Activated B cell treated with CpG ODN at 0.5 μM for 24 hours (primary cell): ENCODE results near the gene ARHGEF4. TPM values are rescaled to one million over a fixed set of nuclear protein-coding genes. Genes with fewer than 3 reads are reported as not detected.

Experiments used
- ATAC-seq: fragments of 200-7000 bp; cut with Tn5 transposase; one replicate; pipeline ENCODE4 v1.10.0; 2021; ENCODE audit warnings: low read depth, mild to moderate bottlenecking, moderate library complexity
- CTCF ChIA-PET: fragments of 350-600 bp; sonication (Branson Sonifier 250); formaldehyde crosslinking; loops from one replicate; lab custom pipeline; 2021; ENCODE audit warnings: antibody characterized with exemption; lab: Charles Lee
- POLR2A ChIA-PET: fragments of 350-600 bp; sonication (Branson Sonifier 250); formaldehyde crosslinking; loops from one replicate; lab custom pipeline; 2021; ENCODE audit warnings: antibody characterized with exemption; lab: Charles Lee
- DNase-seq: peaks from one replicate; pipeline ENCODE4 v3.0.0; 2022
- H3K27ac Mint-ChIP-seq: one replicate; pipeline ENCODE4 v1.8.0; 2020; ENCODE audit warnings: mixed read lengths
- H3K27me3 Mint-ChIP-seq: one replicate; pipeline ENCODE4 v1.8.0; 2021; ENCODE audit warnings: mixed read lengths
- H3K36me3 Mint-ChIP-seq: one replicate; pipeline ENCODE4 v1.8.0; 2021; ENCODE audit warnings: low read depth, mixed read lengths
- H3K4me1 Mint-ChIP-seq: one replicate; pipeline ENCODE4 v1.8.0; 2021; ENCODE audit warnings: mixed read lengths
- H3K4me3 Mint-ChIP-seq: one replicate; pipeline ENCODE4 v1.8.0; 2020; ENCODE audit warnings: mild to moderate bottlenecking, mixed read lengths
- H3K9me3 Mint-ChIP-seq: one replicate; pipeline ENCODE4 v1.8.0; 2020; ENCODE audit warnings: mixed read lengths
- CTCF ChIP-seq: fragments of 200-600 bp; IDR thresholded peaks from one replicate; pipeline ENCODE4 v1.8.0; 2022; ENCODE audit warnings: antibody characterized with exemption, mild to moderate bottlenecking
- intact Hi-C: fragments of 100-400 bp; cut with micrococcal nuclease; formaldehyde crosslinking; loops from one replicate; pipeline ENCODE4 v1.15.1; 2024
- total RNA-seq: library from RNA; stranded (reverse); gene quantifications from 2 replicates; pipeline ENCODE4 v1.2.3, GENCODE V29; 2022

ARHGEF4 gene
- total RNA-seq, 1 donor from 2014 or later, result 0.29 TPM

DNA sequence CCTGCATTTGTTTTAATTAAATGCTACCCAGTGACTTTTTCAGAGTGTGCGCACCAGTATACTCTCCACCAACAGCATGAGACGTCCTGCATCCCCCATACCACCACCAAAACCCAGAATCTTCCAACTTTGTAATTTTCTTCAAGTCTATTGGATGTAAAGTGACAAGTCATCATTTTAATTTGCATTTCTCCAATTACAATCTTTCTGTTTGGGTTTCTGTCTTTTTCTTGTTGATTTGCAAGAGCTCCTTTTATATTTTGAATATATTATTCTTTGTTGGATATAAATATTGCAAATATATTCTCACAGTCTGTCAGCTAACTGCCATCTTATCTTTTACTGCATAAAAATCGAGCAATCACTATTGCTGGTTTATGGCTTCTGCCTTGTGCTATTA, 160.0 kb downstream of the ARHGEF4 start:
- H3K4me3 Mint-ChIP-seq, result no peak overlapping the region
- H3K36me3 Mint-ChIP-seq, result no peaks in the 10 kb centered on the region
- H3K4me1 Mint-ChIP-seq, result no peaks in the 10 kb centered on the region
- no peak for DNase-seq
- no peaks in the 10 kb centered on the region for H3K9me3 Mint-ChIP-seq
- ATAC-seq, result no peak
- TF ChIP-seq CTCF, result no peak
- intact Hi-C loops, result no loop called here
- H3K27me3 Mint-ChIP-seq, result peaks cover 4% of the 10 kb centered on the region
- CTCF ChIA-PET, result no interaction called here
- POLR2A ChIA-PET, result no interaction called here
- no peak overlapping the region for H3K27ac Mint-ChIP-seq

GRCh38 chr2:130997198-130997597, 160.5 kb downstream of the ARHGEF4 start:
- no peak for TF ChIP-seq CTCF
- no peak for ATAC-seq
- Mint-ChIP-seq H3K27ac (no peak overlapping the region), H3K4me1 (no peaks in the 10 kb centered on the region), H3K4me3 (no peak overlapping the region), H3K27me3 (peaks cover 5% of the 10 kb centered on the region), H3K9me3 (no peaks in the 10 kb centered on the region), H3K36me3 (no peaks in the 10 kb centered on the region)
- DNase-seq, result no peak
- intact Hi-C loops, result no loop called here
- CTCF ChIA-PET, result no interaction called here
- POLR2A ChIA-PET, result no interaction called here

DNA sequence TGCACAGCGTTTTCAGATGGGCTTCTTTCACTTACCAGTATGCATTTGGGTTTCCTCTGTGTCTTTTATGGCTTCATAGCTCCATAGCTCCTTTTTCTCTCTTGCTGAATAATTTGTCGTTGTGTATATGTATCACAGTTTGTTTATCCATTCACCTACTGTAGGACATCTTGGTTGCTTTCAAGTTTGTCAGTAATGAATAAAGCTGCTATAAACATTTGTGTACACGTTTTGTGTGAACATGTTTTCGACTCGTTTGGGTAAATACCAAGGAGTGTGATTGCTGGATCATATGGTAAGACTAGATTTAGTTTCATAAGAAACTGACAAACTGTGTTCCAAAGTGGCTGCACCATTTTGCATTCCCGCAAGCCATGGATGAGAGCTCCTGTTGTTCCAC, 161.8 kb downstream of the ARHGEF4 start:
- CTCF ChIA-PET, result no interaction called here
- no peak for DNase-seq
- intact Hi-C loops, result no loop called here
- no peak for TF ChIP-seq CTCF
- Mint-ChIP-seq H3K9me3 (no peaks in the 10 kb centered on the region), H3K27ac (no peak overlapping the region), H3K36me3 (no peaks in the 10 kb centered on the region), H3K27me3 (peaks cover 11% of the 10 kb centered on the region), H3K4me3 (no peak overlapping the region), H3K4me1 (no peaks in the 10 kb centered on the region)
- POLR2A ChIA-PET, result no interaction called here
- ATAC-seq, result no peak

- Mint-ChIP-seq H3K4me3 (no peak overlapping the region), H3K9me3 (peaks cover 3% of the 10 kb centered on the region), H3K4me1 (no peaks in the 10 kb centered on the region), H3K36me3 (no peaks in the 10 kb centered on the region), H3K27me3 (peaks cover 9% of the 10 kb centered on the region), H3K27ac (no peak overlapping the region)
- ChIA-PET CTCF (no interaction called here), POLR2A (no interaction called here)
- ATAC-seq, result no peak
- no peak for DNase-seq
- no peak for TF ChIP-seq CTCF
- intact Hi-C loops, result no loop called here
These were observed 167.9 kb downstream of the ARHGEF4 start for GRCh38 chr2:131004446-131005209.

- POLR2A ChIA-PET, result no interaction called here
- DNase-seq, result no peak
- Mint-ChIP-seq H3K4me1 (no peaks in the 10 kb centered on the region), H3K36me3 (no peaks in the 10 kb centered on the region), H3K27me3 (peaks cover 9% of the 10 kb centered on the region), H3K9me3 (peaks cover 3% of the 10 kb centered on the region), H3K27ac (no peak overlapping the region), H3K4me3 (no peak overlapping the region)
- no peak for TF ChIP-seq CTCF
- intact Hi-C loops, result no loop called here
- CTCF ChIA-PET, result no interaction called here
- ATAC-seq, result no peak
These were observed 168.7 kb downstream of the ARHGEF4 start for GRCh38 chr2:131005216-131005935.
